HG03196 (cell line): ENCODE data around the gene DNAJB13.

Source experiments
- ATAC-seq: cut with Tn5 transposase; IDR thresholded peaks from one replicate; pipeline ENCODE4 v1.9.1; 2021; ENCODE audit not compliant: unreplicated experiment

The DNAJB13 gene

DNA sequence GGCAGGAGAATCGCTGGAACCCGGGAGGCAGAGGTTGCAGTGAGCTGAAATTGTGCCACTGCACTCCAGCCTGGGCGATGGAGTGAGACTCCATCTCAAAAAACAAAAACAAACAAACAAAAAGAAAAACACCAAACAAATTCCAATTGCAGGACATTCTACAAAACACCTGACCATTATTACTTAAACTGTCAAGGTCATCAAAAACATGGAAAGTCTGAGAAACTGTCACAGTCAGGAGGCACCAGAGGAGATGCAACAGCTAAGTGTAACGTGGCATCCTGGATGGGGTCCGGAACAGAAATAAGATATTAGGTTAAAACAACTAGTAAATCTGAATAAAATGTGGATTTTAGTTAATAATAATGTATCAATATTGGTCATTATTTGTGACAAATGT is 914 bp upstream of the DNAJB13 start:
- ATAC-seq: no peak

DNA sequence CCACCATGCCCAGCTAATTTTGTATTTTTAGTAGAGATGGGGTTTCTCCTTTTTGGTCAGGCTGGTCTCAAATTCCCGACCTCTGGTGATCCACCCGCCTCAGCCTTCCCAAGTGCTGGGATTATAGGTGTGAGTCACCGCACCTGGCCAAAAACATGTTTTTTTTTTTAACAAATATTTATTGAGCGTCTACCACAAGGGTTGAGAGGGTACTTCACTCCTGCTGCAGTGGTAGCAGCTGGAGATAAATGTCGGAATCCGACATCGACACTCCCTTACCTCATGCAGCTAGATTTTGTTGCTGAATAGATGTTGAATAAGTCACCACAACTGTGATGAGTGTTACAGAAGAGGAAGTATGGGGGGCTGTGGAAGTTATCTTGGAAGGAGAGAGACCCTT is 971 bp downstream of the DNAJB13 start:
- no peak for ATAC-seq

DNA sequence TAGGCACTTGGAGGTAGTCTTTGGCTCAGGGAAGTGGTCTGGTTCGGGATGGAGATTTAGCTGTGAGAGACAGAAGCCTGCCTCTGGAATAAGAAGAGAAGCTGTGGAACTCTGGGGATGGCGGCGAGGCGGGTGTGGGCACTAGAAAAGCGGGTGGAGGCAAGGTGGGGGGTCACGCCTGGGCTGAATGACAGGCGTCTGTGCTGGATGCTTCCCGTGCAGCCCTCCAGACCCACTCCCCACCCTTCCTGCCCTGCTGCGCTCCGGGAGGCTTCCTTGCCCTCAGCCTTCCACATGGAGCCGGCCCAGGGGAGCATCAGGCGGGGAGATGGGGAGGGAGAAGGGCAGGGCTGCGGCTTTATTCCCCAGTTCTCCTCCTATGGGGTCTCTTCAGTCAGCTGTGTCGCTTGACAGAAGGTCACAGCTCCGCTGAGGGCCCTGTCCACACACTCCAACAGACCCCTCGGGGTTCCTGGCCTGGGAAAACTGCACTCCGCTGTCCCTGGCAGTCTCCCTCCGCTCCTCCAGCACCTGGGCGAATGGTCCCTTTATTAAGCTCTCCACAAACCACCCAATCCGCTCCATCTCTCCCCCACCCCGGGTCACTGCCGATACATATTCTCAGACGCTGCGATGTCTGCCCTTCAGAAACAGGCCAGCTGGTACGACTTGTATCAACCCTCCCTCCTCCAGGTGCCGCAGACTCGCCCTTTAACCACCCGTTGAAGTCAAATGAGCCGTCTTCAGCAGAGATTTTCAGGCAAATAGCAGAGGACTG is 6.2 kb downstream of the DNAJB13 start:
- ATAC-seq: no peak

DNA sequence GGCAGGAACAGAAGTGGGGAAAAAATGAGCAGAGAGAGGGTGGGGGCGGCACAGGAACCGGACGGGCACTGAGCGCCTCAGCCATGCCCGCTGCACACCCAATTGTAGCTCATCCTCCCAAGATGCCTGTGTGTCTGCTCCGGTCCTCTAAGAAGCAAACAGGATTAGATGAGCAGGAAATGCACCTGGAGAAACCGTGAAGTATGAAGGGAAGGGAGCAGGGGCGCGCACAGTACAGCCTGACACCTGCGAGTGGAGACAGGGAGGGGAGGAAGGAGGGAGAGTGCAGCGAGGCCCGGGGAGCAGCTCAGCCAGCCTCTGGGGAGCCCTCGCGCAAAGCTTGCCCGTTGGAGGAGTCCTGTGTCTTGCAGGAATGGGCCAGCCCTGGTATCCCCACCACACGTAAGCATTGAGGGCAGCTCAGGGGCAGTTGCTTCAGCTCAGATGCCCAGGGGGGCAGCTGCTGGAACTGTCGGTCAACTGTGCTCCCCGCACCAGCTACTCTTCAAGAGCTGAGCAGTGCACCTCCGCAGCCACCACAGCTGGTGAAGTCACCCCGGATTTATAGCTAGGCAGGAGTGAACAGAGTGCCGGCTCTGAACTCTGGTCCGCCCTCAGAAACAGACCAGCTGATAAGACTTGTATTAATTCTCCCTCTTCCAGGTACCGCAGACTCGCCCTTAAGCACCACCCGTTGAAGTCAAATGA is 7.0 kb downstream of the DNAJB13 start:
- ATAC-seq: no peak

DNA sequence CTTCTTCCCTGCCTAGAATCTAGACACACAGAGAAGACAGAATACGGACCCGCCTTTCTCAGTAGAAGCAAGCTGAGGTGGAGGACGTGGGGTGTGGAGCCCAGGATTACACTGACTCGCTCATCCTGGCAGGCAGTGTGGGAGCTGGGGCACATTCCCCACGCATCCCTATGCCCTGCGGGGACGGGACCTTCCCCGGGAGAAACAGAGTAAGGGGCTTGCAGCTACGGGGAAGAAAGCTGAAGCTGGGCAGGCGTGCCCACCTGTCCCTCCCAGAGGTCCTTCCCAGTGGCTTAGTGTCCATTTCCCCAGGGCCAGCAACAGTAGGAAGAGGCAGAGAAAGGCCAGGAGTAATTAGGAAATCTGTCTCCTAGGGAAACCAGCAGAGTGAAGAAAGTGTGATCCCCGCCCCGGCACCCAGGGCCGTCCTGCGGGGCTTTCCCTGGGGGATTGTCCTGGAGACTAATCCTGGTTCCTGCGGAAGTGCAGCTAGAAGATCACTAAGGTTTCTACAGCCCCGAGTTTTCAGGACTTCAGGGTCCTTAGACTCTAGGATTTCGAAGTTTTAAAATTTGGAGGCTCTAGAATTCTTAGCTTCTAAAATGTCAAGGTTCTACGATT is 7.8 kb downstream of the DNAJB13 start:
- ATAC-seq: no peak

DNA sequence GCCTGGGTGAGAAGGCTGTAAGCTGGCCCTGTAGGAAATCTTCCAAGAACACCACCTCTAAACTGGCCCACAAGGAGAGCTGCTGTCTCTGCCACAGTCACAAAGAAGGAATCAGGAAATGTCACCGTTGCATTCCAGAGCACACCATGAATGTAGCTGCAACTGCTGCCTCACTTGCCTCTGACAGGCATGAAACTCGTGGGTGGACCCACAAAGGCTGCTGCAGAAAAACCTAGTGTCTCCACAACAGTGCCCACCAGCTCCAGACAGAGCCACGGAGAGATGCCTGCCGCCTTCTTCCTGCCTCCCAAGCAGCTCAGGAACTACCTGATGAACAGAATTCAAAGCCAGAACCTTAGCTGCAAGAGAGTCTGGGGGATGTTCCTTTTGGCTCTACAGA is 10.5 kb downstream of the DNAJB13 start:
- ATAC-seq: no peak

DNA sequence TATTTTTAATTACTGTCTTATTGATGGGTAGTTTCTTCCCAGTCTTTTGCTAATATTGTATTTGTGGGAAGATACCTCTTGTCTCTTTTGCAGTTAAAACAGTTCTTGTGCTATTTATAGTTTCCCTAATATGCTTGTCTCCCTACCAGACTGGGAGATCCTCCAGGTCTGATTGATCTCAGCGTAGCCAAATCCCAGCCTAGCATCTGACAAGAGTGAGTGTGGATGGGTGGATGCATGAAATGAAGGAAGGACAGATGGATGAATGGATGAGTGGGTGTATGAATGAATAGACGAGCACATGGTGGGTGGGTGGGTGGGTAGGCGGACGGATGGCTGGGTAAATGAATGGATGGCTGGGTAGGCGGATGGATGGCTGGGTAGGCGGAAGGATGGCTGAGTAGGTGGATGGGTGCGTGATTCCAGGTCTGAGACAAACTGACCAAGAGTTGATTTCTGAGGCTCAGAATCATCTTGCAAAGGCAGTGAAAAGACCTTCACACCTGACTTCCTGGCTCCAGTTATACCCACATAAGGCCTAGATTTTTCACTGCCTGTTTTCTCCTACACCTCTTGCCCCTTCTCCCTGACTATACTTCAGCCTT is 11.4 kb downstream of the DNAJB13 start:
- ATAC-seq: no peak

DNA sequence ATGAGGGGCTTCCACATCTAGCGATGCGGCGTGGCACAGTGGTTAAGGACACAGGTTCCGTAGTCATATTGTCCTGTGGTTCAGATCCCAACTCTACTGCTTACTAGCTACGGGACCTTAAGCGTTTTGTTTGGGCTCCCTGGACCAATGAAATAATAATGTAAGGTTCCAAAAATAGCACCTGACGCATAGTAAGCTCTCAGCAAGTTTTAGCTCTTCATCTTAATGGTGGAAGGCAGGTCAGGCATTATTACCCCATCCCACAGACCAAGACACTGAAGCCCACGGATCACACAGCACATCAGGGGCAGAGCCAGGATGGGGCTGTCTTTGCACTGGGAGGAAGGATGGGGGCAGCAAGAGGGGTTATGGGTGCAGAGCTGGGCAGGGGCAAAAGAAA is 13.0 kb downstream of the DNAJB13 start:
- ATAC-seq: no peak

DNA sequence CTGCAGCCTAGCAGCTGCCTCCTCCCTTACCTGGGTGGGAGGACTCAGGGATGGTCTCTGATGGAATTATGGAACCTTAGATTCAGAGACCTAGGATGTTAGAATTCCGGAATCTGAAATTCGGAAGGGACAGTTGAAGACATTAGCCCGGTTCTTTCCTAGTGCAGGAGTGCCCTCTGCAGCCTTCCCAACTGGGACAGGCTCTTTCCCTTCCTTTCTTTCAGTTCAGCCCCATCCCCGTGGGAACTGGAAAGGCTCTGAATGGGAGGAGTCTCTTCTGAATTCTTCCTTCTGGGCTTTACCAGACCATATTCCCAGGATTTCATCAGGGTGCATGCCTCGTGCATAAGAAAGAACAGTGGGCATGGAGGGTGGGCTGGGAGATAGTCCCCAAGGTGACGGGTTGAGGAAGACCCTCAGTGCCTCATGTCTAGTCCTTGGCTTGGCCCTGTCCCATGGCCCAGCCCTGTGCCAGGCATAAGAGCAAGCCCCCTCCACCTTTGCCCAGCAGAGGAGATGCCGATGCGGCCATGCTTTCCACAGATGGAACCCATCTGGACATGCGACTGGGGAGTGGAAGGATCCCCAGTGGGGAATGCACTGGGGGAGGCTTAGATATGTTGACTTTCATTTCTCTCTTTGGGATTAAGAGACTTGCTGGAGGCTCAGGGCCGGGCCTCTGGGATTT is 14.4 kb downstream of the DNAJB13 start:
- ATAC-seq: no peak

DNA sequence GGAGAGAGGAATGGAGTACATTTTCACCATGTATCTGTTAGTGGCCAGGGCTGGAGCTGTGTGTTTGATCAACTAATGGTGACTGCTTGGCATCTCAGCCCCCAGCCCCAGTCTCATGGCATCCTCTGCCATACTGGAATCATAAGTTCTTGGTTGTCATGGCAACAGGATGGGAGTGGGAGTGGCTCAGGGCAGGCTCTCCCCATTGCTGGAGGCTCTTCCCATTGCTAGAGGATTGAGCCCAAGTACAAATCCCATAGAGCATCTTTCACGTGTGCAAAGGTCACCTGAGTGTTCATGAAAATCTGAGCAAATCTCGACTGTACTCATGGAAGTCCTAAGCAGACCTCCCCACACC is 14.9 kb downstream of the DNAJB13 start:
- no peak for ATAC-seq

DNA sequence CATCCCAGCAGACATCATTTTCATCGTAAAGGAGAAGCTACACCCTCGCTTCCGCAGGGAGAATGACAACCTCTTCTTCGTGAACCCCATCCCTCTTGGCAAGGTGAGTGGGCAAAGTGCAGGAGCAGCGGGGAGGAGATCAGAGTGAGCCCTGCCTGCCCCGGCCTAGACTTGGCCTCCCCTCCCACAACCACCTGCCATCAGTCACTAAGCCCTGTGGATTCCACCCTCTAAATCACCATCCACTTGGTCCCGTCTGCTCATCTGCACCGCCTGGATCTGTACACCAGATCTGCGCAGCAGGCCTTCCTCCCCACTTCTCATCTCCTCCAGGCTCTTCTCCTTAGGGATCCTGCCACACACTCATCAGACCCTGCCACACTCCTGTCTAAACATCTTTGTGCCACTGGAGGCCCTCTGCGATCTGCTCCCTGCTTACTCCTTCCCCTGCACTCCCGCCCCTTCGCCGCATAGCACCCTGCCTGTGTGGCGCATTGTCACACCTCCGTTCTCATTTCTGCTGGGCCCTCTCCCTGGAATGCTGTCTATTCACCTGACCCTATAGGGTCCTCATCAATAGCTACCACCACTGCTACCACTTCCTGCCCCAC is 17.6 kb downstream of the DNAJB13 start:
- ATAC-seq: no peak

DNA sequence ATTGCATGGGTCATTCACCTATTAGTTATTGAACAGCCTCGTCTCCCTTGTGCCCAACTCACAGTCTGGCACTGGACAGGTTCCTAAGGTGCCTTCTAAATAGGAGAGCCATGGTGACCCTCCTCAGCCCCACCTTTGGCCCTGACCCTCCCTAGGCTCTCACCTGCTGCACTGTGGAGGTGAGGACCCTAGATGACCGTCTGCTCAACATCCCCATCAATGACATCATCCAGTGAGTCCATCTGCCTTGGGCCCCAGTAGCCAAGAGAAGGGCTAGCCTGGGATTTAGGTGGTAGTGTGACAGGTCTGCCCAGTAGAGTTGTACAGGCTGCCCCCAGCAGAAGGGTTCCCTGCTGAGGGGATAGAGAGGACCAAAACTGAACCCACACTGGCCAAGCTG is 18.3 kb downstream of the DNAJB13 start:
- no peak for ATAC-seq

DNA sequence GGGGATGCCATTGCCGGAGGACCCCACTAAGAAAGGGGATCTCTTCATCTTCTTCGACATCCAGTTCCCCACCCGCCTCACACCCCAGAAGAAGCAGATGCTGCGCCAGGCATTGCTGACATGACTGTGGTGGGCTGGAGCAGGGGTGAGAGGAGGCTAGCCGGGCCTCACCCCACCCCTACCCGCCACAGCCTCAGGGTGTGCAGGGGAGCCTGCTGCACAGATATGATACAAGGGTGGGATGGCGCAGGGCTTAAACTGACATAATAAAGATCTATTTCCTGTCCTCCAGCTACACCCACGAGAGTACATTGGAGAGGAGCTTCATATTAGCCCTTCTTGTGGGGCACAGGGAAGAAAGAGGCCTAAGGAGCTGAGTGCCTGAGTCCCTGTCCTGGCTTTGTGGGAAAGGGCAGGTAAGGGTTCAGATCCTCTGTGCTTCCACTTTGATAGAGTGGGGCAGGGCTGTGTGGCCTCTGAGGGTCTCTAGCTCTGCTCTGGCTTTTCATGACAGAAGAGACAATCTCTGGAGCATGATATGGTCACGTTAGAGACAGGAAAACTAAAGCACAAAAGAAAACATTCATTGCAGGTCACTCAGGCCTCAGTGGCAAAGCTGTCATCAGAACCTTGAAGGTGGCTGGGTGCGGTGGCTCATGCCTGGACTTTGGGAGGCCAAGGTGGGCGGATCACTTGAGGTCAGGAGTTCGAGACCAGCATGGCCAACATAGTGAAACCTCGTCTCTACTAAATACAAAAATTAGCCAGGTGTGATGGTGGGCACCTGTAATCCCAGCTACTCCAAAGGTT is 19.4 kb downstream of the DNAJB13 start:
- no peak for ATAC-seq

DNA sequence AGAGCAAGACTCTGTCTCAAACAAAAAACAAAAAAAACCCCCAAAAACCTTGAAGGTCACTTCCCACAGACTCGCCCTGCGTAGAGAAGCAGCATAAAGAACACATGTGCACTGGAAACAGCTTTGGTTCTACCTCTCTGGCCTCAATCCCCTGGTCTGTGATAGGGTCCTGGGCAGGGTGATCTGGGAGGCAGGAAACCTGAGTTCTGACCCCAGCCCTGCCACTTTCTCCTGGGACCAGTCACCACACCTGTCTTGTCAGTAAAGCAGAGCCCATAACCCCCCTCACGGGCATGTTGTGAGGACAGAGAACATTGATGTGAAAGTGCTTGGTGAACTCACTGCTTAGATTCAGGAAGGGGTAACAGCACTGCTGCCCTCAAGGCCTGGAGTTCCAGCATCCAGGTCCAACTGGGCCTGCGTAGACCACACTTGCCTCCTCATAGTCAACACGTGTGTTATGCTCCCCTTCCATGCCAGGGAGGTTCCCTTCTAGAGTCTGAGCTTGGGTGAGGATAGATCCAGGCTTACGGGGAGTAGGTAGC is 20.4 kb downstream of the DNAJB13 start:
- ATAC-seq: no peak

DNA sequence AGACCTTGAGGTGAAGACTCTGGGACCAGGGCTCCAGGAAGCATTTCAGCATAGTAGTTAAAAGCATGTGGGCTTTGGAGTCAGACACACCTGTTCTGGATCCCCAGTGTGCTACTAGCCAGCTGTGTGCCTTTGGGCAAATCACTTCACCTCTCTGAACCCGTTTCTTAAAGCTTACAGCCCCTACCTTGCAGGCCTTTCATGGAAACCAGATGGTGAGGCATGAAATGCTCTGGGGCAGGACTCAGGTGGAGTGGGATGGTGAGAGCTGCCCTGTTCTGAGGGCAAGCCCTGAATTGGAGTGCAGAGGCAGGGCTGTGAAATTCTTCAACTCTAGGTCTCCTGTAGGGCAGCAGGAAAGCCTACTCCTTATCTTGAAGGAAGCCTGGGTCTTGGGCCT is 21.4 kb downstream of the DNAJB13 start:
- ATAC-seq: no peak

DNA sequence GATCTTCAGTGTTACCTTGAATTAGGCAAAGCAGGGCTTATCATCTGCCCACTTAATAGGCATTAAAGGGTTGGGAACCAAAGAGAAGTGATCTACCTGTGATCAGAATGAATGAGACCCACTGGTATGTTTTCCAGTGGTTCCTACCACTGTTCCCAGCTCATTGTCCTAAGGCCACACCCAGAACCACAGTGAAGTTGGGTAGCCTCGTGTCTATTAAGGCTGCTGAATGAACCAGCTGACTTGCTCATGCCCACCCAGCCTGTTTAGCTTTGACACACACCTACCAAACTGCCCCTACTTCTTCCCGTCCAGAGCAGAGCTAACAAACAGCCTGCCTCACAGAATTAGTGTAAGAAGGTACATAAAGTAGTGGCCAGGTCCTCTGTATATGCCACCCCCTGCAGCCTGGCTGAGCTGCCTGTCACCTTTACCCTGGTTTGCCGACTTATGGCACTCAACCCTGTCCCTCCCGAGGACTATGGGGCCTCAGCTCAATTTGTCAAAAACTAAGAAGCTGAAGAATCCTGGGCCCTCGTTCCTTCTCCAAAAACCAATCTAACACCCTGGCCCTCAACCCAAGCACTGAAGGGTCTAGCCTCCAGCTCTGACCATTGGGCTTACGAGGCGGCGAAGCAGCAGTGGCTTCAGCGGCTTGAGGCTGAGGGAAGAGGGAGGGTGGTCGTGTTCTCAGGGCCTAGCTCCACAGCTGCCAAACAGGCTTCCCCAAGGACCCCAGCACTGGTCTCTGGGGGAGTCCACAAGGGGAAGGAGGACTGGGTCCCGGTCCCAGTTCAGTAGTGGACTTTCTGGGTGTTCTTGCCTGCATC is 22.0 kb downstream of the DNAJB13 start:
- no peak for ATAC-seq

DNA sequence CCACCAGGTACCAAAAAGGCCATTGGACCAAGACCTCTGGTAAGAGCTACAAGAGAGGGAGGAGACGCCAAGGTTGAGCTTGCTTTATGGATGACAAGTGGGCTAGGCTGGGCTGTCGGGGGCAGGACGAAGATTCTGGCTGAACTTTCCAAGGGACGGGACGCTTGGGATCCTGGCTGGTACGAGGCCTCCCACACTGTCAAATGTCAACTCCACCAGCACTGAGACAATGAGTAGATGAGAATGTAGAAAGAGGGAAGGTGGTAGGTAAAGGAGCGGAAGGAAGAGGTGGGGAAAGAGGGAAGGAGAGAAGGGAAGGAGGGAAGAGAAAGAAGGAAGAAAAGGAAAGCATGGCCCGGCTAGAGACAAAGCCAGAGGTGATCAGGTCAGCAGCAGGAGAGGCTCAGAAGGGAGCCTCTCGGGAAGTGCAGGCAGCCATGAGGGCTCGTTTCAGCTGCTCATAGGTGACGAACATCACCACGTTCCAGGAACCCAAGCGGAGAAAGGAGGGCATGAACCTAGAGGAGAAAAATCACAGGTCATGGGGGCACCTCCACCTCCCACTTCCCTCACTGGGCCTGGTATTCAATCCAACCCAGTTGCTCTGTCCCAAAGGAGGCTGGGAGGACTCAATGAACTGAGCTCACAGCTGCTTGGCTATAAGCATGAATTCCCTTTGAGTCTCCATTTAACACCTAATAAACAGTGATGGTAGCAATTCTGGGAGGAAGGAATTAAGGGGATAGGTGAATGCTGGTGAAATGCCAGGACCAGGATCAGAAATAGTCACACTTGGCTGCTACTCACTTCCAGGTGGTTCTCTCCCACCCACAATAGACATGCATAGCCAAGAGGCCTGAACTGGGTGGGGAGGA is 24.0 kb downstream of the DNAJB13 start:
- no peak for ATAC-seq

DNA sequence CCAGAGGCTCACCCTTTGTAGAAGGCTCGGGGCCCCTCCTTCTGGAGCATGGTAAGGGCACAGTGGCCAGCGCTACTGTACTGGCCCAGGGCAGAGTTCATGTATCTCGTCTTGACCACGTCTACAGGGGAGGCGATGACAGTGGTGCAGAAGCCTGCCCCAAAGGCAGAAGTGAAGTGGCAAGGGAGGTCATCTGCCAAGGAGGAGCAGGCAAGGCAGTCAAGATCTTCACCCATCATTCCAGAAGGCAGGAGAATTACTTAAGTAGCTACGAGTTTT is 24.6 kb downstream of the DNAJB13 start:
- no peak for ATAC-seq
